GM18517 (cell line): ENCODE data around the gene HADH.
"Not testable (repeated sequence)": the region's sequence is repeated elsewhere in the genome, so short reads cannot be mapped to it uniquely, and the experiment has no call there.

Experiments used
- ATAC-seq: cut with Tn5 transposase; IDR thresholded peaks from one replicate; pipeline ENCODE4 v1.9.1; 2021; ENCODE audit warnings: mild to moderate bottlenecking, moderate library complexity; ENCODE audit not compliant: unreplicated experiment

The HADH gene

GRCh38 chr4:107994894-107995293 is 5.2 kb downstream of the HADH start:
- no peak for ATAC-seq

GRCh38 chr4:107996949-107997788 is 7.5 kb downstream of the HADH start:
- ATAC-seq, result no peak

- ATAC-seq, result no peak
Measured at GRCh38 chr4:107997794-107998193, 8.1 kb downstream of the HADH start.

GRCh38 chr4:107999932-108000539 is 10.3 kb downstream of the HADH start:
- no peak for ATAC-seq

GRCh38 chr4:108001540-108002135 is 11.9 kb downstream of the HADH start:
- ATAC-seq, result no peak

- no peak for ATAC-seq
Measured at GRCh38 chr4:108003982-108004515, 14.4 kb downstream of the HADH start.

GRCh38 chr4:108004646-108005045 is 15.0 kb downstream of the HADH start:
- ATAC-seq, result no peak

- ATAC-seq, result no peak
Measured at GRCh38 chr4:108005807-108006206, 16.1 kb downstream of the HADH start.

GRCh38 chr4:108006361-108006760 is 16.7 kb downstream of the HADH start:
- no peak for ATAC-seq

GRCh38 chr4:108007984-108008383 is 18.3 kb downstream of the HADH start:
- ATAC-seq, result no peak

- ATAC-seq, result no peak
Measured at GRCh38 chr4:108008721-108009120, 19.0 kb downstream of the HADH start.

GRCh38 chr4:108010167-108010566 is 20.5 kb downstream of the HADH start:
- no peak for ATAC-seq

- not testable (repeated sequence) for ATAC-seq
Measured at GRCh38 chr4:108012382-108012781, 22.7 kb downstream of the HADH start.

- ATAC-seq, result no peak
Measured at GRCh38 chr4:108013327-108013726, 23.6 kb downstream of the HADH start.

- no peak for ATAC-seq
Measured at GRCh38 chr4:108013955-108014354, 24.3 kb downstream of the HADH start.

- peak; percentile 86 for ATAC-seq
Measured at GRCh38 chr4:108018040-108018883, 28.6 kb downstream of the HADH start.

- ATAC-seq, result no peak
Measured at GRCh38 chr4:108018884-108019187, 29.1 kb downstream of the HADH start.

GRCh38 chr4:108024085-108024877 is 34.6 kb downstream of the HADH start:
- ATAC-seq, result no peak

GRCh38 chr4:108024878-108025165 is 35.1 kb downstream of the HADH start:
- ATAC-seq, result no peak

- ATAC-seq, result no peak
Measured at GRCh38 chr4:108029016-108029720, 39.5 kb downstream of the HADH start.
